ENCODE data around the gene ORC5.
"Not testable (repeated sequence)": the region's sequence is repeated elsewhere in the genome, so short reads cannot be mapped to it uniquely, and the experiment has no call there.

ORC5 gene

DNA sequence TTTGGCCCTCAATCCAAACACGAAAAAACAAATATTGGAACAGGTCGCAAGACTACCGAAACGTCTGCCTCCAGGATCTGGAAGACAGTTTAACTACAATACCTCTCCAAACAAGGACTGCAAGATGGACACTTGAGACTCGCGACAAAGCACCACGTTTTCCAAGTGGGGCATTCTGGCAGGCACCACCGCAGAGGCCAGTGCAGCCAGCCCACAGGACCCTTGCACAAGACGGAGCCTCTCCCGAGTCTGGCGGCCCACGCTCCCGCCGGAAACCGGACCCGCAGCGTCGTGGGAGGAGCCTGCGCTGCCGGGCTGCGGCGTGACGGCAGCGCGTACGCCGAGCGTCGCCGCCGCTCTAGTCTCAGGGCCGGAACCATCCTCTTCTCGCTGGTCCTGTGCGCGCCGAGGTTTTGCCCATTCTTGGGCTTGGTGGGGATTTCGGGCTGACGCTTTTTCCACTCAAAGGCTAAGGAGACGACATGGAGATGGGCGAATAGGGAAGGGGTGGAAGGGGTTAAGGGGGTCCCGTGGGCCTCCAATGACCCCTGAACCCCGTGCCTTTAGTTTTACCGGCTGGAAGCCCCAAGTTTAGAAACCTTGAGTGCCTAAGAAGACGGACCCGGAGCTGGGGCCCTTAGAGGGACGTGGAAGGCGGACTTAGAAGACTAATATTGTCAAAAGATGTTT is at the start of gene ORC5:
ORC5 (minus strand) TSS at position 283 of the 690 bp plus-strand sequence; CDS start at position 174, 109 bp downstream.
- peak; percentile 22 to 80 for DNase-seq

DNA sequence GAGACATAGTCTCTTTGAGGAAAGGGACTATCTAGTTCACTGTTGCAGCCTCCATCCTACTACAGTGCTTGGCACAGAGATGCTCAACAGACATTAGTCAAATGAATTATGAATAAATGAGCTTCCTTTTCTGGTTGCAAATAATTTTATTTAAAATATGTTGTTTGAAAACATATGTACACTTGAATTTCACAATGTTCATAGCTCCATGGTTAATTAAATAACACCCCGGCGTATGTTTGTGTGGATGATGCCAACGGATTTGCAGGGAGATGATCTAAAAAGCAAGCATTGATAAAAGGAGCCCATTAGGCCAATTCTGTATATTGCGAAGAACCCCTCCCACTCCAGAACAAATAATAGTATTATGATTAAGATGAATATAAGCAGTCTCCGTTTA is 47.8 kb upstream of the ORC5 start:
- DNase-seq = no peak

DNA sequence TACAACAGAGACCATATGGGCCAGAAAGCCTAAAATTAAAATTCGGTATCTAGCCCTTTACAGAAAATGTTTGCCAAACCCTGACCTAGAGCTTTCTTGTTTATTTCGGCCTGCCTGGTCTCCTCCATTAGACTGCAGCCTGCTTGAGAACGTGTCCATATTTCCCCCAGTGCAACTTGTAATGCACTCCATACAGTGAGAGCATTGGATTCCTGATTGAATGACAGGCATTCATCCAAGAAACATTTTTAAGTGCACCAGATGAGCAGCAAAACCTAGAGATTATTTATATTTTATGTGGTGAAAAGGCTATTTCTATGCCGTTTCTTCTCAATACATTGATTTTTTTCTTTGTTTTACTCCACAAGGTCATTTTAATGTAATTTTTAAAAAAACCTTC is 47.4 kb upstream of the ORC5 start:
- DNase-seq = no peak

DNA sequence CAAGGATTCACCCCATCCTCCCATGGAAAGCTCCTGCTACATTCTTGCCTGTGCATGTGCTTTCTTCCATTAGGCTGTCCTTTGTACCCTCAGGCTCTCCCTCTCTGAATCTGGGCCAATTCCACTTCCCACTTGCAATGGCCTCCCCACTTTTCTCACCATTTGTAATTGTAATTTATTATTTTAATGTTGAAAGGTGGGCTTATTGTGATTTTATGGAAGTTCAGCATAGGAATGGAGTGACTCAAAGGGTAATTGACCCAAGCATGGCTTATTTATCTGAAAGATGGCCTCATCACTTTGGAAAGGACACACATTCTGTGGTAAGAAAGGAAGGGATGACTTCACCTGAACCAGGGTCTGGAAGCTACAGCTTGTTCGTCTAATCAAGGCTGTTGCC is 46.9 kb upstream of the ORC5 start:
- no peak for DNase-seq

DNA sequence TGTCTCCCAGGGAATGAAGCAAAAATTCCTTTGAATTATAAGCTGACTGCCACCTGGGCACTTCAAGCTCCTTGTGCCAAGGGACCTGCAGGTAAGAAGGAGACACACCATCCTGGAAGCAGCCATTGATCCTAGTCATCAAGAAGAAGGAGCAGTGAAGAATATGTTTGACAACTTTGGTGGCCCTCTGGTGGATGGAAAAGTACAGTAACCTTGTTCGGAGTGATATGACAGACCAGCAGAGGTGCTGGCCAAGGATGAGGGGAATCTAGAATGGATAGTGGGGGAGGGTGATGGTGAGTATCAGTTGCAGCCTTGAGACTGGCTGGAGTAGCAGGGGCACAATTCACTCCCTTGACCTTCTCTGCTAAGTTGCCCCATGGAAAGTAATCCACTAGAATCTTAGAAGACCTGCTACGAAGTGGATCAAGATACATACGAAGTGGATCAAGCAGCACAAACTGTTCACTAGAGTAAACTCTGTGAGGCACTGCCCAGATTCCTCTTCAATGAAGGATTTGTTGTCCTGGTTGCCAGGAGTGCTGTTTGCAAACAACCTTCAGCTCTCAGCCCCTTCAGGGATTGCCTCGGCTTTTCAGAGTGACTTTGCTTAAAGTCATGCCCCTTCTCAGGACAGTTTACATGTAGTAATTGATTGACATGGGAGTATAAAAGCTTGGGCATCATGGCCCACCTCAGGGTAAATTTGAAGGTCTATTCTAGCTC is 44.8 kb upstream of the ORC5 start:
- peak in 1 of 2 experiments; percentile 12 for DNase-seq

DNA sequence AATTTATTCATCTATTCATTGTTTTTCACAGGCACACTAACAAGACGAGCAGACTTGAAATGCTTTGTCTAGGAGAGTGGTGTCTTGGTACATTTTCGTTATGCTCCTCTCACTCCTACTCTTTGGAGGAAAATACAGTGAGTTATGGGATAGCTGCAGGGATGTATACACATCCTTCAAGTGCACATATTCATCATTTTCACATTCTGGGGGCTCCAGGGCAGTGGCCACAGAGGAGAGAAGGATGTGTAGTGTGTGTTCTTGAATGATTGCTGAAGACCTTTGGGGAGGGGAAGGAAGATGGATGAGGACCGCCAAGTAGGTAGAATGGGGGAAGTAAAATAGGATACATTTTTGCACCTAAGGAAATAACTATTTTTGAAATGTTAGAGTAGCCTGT is 34.8 kb upstream of the ORC5 start:
- DNase-seq = no peak

DNA sequence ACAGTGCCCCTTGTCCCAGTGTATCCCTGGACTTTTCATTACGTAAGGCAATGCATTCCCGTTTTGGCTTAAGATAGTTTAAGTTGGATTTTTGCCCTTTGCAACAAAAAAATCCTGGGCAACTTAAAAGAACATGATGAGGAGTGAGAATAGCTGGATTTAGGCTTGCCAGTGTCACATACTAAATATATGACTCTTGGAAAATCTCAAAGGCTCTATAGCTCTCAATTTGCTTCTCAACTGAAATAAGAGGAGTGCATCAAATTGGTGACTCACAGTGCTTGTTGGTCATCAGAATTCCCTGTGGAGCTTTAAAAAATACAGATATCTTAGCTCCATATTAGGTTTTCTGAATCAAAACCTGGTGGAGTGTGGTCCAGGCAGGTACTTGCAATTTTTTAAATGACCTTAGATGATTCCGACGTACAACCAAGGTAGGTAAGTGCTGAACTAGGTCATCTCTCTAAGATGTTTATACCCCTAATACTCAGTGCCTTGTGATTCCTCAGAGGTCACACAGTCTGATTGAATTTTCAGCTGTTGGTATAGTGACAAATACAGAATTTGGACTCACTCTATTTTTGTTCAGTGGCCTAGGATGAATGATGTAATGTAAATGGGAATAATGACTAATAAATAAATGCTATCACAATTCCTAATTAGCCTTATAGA is 33.9 kb upstream of the ORC5 start:
- no peak for DNase-seq

DNA sequence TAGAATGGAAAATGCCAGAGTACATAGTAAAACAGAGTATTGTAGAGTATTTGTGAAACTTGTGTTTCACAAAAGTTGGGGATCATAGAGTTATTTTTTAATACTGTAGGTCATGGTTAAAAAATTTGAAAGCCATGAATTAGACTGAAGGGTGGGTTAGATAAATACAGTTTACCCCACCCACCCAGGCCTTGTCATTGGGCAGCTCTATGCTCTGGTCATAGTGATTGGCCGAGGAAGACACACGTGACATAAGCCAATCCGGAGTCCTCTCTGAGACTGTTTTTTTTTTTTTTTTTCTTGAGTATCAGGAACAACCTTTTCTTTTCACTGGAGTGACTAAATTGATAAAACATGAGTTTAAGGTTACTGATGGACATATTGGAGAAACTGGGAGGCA is 33.3 kb upstream of the ORC5 start:
- DNase-seq = peak in 1 of 2 experiments; percentile 30

DNA sequence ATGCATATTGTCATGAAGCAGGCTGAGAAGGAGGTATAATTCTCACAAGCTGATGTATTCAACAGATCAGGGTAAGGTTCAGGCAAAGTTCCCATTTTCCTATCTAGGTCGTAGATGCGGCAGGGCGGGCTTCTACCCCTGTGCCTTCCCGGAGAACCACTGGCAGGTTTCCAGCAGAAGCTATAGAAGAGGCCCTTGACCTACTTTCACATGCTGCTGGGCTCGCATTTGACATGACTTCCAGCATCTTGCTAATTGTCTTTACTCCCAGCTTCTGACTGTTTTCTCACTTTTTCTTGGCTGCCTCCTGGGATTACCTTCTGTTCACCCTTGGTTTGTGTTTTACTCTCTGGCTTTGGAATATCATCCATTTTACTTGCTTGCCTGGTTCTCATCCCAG is 32.6 kb upstream of the ORC5 start:
- peak; percentile 90 to 99 for DNase-seq

DNA sequence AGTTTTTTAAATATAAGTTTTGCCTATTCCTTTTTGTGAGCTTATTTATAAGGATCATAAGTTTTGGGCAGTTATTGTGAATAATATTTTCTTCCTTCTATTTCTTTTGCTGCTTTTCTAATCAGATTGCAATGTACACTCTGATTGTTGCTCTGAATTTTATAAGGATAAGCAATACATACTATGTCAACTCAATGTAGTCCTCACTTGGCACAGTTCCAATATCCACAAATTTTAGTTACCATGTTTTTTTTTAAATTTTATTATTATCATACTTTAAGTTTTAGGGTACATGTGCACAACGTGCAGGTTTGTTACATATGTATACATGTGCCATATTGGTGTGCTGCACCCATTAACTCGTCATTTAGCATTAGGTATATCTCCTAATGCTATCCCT is 27.2 kb upstream of the ORC5 start:
- DNase-seq = not testable (repeated sequence)

DNA sequence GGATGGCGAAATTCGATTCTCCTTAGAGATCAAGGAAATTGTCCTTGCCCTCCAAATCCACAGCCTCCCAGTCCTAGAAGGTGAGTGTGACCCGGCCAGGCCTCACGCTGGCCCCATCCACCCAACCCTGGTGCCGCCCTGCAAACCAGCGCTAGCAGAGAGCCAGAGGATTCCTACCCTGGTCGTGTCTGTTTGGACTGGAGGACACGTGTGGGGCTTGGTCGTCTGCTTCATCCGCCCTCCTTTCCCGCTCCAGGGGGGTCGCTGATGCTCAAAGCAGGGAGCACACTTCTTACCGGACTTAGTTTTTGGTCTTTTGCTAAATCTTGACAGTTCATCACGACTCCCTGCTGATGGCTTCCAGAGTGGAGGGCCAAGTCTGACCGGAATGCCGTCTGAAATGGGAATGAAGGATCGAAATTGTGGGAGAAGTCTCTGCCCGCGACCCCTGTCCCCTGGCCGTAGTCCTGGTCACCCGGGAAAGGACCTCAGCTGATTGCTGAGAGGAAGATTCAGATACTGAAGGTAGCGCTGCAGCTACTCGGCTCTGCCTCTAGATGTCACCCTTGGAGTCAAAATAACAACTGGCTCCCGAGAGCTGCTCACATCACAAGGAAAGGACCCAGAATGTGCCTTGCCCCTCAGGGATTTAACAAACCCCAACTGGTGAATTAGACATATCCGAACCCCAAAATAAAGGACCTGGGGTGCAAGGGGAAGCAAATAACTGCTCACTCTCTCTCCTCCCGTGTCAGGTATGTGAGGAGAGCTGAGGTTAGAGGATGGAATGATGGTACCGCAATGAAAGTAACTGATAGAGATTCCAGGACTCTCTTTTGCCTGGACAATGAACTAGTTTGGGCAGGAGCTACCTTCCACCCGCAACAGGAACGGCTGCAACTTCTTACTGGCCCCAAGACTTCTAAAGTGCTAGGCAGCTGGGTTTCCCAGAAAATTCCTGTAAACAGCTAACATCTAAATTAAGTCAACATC is 23.5 kb upstream of the ORC5 start:
- peak; percentile 71 to 79 for DNase-seq

DNA sequence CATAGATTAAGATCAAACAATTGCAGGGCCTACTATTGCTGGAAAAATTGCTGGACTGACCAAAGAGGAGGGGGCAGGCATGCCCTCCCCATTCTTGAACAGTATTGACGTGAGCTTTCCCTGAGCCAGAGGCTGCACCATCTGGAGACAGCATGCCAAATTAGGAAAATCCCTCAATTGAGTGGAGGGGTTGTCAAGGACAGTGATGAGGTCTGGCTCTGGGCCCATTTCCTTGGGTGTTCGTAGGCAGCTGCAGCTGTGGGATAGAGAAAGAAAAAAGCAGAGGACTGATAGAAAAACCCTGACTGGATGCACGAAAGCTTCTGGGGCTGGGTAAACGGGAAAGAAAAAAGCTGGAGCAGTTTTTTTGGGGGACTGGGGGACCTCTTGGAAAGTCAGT is 22.8 kb upstream of the ORC5 start:
- DNase-seq = peak; percentile 98 to 99

DNA sequence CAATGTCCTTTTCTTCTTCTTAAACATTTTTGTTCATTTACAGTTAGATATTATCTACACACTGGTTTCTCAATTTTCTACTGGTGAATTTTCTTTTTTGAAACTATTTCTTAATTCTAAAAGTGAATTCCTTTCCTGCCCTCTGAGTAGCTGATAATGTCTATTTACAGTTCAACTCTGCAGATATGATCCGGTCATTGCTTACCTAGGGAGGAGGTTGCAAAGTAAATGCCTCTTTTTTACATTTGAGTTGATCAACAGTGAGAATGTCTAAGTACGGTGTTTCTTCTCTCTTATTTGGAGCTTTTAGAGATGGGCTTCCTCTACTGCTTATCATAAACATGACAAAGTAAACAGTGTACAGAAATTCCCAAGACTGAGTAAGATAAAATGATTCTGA is 20.6 kb upstream of the ORC5 start:
- DNase-seq = no peak

DNA sequence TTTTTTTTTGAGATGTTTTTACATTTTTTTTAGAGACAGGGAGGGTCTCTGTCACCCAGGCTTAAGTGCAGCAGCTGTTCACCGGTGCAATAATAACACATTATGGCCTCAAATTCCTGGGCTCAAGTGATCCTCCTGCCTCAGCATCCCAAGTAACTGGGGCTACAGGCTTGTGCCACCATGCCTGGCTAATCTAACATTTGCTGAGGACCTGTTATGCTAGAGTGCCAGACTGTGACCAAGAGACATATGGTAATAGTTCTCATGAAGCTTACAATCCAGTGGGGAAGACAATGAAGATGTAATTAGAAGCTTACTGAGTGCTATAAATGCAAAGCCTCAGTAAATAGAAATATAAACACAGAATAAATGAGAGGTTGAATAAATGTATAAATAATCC is 17.6 kb upstream of the ORC5 start:
- peak; percentile 93 to 97 for DNase-seq

DNA sequence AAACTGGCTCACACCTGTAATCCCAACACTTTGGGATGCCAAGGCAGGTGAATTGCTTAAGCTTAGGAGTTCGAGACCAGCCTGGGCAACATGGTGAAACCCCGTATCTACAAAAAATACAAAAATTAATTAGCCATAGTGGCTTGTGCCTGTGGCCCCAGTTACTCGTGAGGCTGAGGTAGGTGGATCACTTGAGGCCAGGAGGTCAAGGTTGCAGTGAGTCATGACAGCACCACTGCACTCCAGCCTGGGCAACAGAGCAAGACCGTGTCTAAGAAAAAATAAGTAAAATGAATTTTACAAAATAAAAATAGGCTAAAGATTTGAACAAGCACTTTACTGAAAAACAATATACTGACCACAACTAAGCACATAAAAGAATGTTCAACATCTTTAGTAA is 9.8 kb upstream of the ORC5 start:
- DNase-seq = no peak

DNA sequence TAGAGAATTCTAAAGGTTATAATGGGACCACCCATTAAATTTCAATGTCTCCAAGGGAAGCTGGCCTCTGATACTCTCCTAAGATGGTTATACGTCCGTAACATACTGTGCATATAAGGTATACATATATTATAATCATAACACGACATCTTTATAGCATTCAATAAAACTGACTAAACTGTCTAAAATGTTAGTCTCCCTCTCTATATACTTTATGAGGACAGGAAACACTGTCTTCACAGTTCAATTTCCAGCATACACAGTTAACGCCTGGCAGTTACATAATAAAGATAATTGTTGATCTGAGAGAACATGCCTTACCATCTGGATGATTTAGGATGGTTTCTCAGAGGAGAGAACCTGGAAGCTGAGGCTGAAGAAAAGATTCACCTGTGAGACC is 1.2 kb upstream of the ORC5 start:
- DNase-seq = no peak

DNA sequence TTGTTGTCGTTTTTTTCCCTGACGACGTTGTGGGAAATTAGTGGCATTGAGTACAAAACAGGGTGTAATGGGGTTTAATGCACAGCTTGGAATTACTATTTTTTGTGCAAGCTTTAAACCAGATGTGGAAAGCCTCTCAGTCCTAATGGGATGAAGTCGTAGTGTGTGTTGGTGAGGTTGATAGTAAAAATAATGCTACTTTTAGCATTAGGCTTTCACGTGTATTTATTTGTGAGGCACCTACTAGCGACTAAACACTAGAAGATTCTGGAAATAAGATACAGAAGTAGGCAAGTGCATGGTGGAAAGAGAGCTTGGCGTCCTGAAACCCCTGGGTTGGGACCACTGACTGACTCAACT is 588 bp upstream of the ORC5 start:
- DNase-seq = no peak

DNA sequence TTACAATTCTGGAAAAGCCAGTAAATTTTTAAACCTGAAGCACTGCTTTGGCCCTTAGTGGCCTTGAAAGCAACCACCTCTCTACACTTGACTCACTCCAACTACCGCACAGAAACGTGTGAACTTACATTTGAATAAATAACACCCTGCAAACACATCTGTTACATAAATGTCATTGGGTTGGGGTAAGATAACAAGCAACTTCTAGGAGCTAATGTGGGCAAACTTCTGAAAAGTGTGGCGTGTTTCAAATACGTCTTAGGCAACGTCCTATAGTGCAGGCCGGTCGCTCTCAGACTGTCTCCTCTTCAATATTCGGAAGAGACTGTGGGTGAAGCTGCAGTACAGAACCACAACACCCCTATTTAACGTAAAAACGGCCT is 474 bp downstream of the ORC5 start:
- peak in 1 of 2 experiments; percentile 25 for DNase-seq

DNA sequence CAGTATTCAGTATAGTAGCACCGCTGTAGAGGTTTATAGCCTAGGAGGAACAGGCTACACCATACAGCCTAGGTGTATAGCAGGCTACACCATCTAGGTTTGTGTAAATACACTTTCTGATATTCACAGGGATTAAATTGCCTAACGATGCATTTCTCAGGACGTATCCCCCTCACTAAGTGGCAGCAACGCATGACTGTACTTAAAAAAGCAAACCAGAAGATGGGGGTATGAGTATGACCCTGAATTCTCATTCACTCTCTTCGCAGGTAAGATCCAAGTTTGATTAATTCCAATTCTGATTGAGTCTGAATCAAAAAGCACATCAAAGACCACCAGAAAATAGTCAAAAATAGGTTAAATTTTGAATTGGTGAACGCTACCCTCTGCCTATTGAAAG is 972 bp downstream of the ORC5 start:
- DNase-seq = no peak

DNA sequence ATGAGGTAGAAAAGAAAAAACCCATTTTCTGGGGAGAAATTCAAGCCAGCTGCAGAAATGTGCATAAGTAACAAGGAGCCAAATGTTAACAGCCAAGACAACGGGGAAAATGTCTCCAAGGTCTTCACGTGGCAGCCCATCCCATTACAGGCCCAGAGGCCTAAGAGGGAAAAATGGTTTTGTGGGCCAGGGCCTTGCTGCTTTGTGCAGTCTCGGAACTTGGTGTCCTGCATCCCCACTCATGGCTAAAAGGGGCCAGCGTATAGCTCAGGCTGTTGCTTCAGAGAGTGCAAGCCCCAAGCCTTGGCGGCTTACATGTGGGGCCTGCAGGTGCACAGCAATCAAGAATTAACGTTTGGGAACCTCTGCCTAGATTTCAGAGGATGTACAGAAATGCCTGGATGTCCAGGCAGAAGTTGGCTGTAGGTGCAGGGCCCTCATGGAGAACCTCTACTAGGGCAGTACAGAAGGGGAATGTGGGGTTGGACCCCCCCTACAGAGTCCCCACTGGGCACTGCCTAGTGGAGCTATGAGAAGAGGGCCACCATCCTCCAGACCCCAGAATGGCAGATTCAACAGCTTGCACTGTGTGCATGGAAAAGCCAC is 9.0 kb downstream of the ORC5 start:
- no peak for DNase-seq

DNA sequence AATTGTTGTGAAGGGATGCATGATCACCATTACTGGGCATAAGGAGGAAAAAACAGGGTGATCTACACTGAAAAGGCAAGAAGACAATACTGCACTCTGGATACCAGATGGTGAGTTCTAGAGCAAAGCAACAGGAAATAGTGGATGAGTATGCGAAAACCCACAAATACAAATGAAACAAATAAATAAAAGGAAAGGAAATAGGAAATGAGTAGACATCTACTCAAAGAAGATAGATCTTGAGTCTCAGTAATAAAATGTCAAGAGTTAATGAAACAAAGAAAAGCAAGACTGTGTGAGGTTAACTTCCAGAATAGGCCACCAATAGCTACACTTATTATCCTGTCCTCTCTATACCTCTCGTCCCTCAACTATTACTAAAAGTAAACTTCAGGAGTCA is 11.7 kb downstream of the ORC5 start:
- DNase-seq = no peak

DNA sequence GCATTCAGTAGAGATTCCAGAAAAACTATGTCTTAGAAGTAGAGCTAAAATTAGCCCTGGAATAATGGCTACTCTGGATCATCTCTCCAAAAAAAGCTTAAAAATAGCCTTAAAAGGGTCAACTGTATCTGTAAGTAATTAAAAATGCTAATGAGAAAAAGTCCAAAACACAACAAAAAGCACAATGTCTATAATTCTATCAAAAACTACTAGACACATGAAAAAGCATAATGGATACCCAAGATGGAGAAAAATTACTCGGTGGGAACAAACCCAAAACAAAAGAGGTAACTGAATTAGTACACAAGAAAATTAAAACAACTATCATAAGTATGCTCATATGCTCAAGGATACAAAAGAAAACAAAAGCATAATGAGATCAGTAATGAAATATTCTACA is 15.4 kb downstream of the ORC5 start:
- DNase-seq = no peak

DNA sequence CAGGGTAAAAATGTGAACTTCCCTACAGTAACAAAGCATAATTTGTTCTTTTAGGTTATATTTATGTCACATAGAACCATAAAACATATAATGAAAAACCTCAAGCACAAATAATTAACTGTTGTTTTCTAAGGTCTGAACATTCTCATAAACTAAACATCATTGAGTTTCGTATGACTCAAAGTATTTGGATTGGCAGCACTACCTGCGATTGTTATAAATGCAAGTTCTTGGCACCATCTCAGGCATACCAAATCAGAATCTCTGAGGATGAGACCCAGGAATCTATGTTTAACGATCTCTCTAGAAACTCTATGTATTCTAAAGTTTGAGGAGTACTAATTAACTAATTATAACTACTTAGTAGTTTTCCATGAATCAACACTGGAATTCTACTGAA is 22.5 kb downstream of the ORC5 start:
- DNase-seq = no peak

All from NCI-H524 (cell line).